HepG2 (cell line): ENCODE results near the gene RRAS. TPM values are rescaled to one million over a fixed set of nuclear protein-coding genes. Genes with fewer than 3 reads are reported as not detected.

Experiments
- AGO2 ChIP-seq: fragments of 200-400 bp; formaldehyde crosslinking; optimal IDR thresholded peaks from 2 replicates; pipeline ENCODE3; 2017; ENCODE audit warnings: mild to moderate bottlenecking, low read depth, low read length, moderate library complexity
- ARNT ChIP-seq: fragments of 450-650 bp; IDR thresholded peaks from 2 replicates; pipeline ENCODE4 v1.6.1; 2017
- EED ChIP-seq: sonication (generic); formaldehyde crosslinking; IDR thresholded peaks from 2 replicates; pipeline ENCODE4 v1.5.0; 2020; ENCODE audit warnings: mild to moderate bottlenecking, missing genetic modification reagents
- ELF3 ChIP-seq: IDR thresholded peaks from 2 replicates; pipeline ENCODE4 v1.6.1; 2016; ENCODE audit warnings: missing genetic modification reagents, missing compliant biosample characterization
- ELF4 ChIP-seq: sonication (generic); formaldehyde crosslinking; IDR thresholded peaks from 2 replicates; pipeline ENCODE4 v1.5.0; 2020; ENCODE audit warnings: missing genetic modification reagents, mild to moderate bottlenecking, moderate library complexity, borderline replicate concordance
- FOSL2 ChIP-seq: sonication (generic); formaldehyde crosslinking; IDR thresholded peaks from 2 replicates; pipeline ENCODE4 v1.4.0; 2020; ENCODE audit warnings: missing genetic modification reagents
- GZF1 ChIP-seq: sonication (generic); formaldehyde crosslinking; IDR thresholded peaks from 2 replicates; pipeline ENCODE4 v1.5.1; 2020; ENCODE audit warnings: mild to moderate bottlenecking, missing genetic modification reagents
- KLF16 ChIP-seq, 2 experiments: sonication (generic) in 1 of 2; formaldehyde crosslinking in 1 of 2; IDR thresholded peaks; 2 replicates each; pipeline versions ENCODE4 v1.6.1 to v1.8.0; 2016 to 2023; ENCODE audit warnings: missing genetic modification reagents in 2 of 2, missing compliant biosample characterization in 1 of 2
- MIXL1 ChIP-seq: IDR thresholded peaks from 2 replicates; pipeline ENCODE4 v1.6.1; 2016
- RORA ChIP-seq: sonication (generic); formaldehyde crosslinking; IDR thresholded peaks from 2 replicates; pipeline ENCODE4 v1.5.0; 2020; ENCODE audit warnings: mild to moderate bottlenecking, missing genetic modification reagents, moderate library complexity
- SIX1 ChIP-seq: sonication (generic); formaldehyde crosslinking; IDR thresholded peaks from 2 replicates; pipeline ENCODE4 v1.4.0; 2020; ENCODE audit warnings: missing genetic modification reagents, borderline replicate concordance
- SKI ChIP-seq: fragments of 450-650 bp; IDR thresholded peaks from one replicate; pipeline ENCODE4 v1.6.1; 2018; ENCODE audit warnings: mild to moderate bottlenecking; ENCODE audit not compliant: partially characterized antibody
- TCF12 ChIP-seq, 2 experiments: fragments of 450-650 bp in 1 of 2; sonication (generic) in 1 of 2; formaldehyde crosslinking in 1 of 2; IDR thresholded peaks; 2 replicates each; pipeline versions ENCODE4 v1.6.1 to v1.8.0; 2017 to 2022; ENCODE audit warnings: antibody characterized with exemption in 1 of 2, mild to moderate bottlenecking in 1 of 2, missing genetic modification reagents in 1 of 2, moderate library complexity in 1 of 2
- ZBTB39 ChIP-seq: sonication (generic); formaldehyde crosslinking; IDR thresholded peaks from 2 replicates; pipeline ENCODE4 v1.5.0; 2020; ENCODE audit warnings: missing genetic modification reagents
- ZFP82 ChIP-seq: sonication (generic); formaldehyde crosslinking; IDR thresholded peaks from 2 replicates; pipeline ENCODE4 v1.5.1; 2020; ENCODE audit warnings: mild to moderate bottlenecking, missing genetic modification reagents, borderline replicate concordance
- ZFX ChIP-seq: sonication (generic); formaldehyde crosslinking; IDR thresholded peaks from 2 replicates; pipeline ENCODE4 v1.4.0; 2020; ENCODE audit warnings: mild to moderate bottlenecking, low read depth, missing genetic modification reagents, moderate library complexity
- ZNF292 ChIP-seq: sonication (generic); formaldehyde crosslinking; IDR thresholded peaks from 2 replicates; pipeline ENCODE4 v1.8.1; 2022; ENCODE audit warnings: mild to moderate bottlenecking, low read depth, missing genetic modification reagents, borderline replicate concordance
- ZNF335 ChIP-seq: sonication (generic); formaldehyde crosslinking; IDR thresholded peaks from 2 replicates; pipeline ENCODE4 v1.4.0; 2020; ENCODE audit warnings: missing genetic modification reagents
- ZNF441 ChIP-seq: sonication (generic); formaldehyde crosslinking; IDR thresholded peaks from 2 replicates; pipeline ENCODE4 v1.7.0; 2021; ENCODE audit warnings: missing genetic modification reagents, borderline replicate concordance
- ZNF451 ChIP-seq: sonication (generic); formaldehyde crosslinking; IDR thresholded peaks from 2 replicates; pipeline ENCODE4 v1.5.0; 2020; ENCODE audit warnings: mild to moderate bottlenecking, missing genetic modification reagents
- ZNF563 ChIP-seq: sonication (generic); formaldehyde crosslinking; IDR thresholded peaks from 2 replicates; pipeline ENCODE4 v1.8.0; 2022; ENCODE audit warnings: mild to moderate bottlenecking, moderate library complexity, missing genetic modification reagents
- ZNF644 ChIP-seq: IDR thresholded peaks from 2 replicates; pipeline ENCODE4 v1.6.1; 2016; ENCODE audit warnings: low read depth
- ZNF703 ChIP-seq: sonication (generic); formaldehyde crosslinking; IDR thresholded peaks from 2 replicates; pipeline ENCODE4 v1.5.1; 2020; ENCODE audit warnings: missing genetic modification reagents, mild to moderate bottlenecking, moderate library complexity, borderline replicate concordance
- ZNF724P ChIP-seq: sonication (generic); formaldehyde crosslinking; IDR thresholded peaks from 2 replicates; pipeline ENCODE4 v1.8.0; 2022; ENCODE audit warnings: missing genetic modification reagents, borderline replicate concordance
- ZNF790 ChIP-seq: sonication (generic); formaldehyde crosslinking; IDR thresholded peaks from 2 replicates; pipeline ENCODE4 v1.8.0; 2022; ENCODE audit warnings: missing genetic modification reagents, mild to moderate bottlenecking, borderline replicate concordance
- ZNF850 ChIP-seq: sonication (generic); formaldehyde crosslinking; conservative IDR thresholded peaks from 2 replicates; pipeline ENCODE4 v1.9.0; 2021; ENCODE audit warnings: mild to moderate bottlenecking, missing genetic modification reagents
- polyA plus RNA-seq, 8 experiments: library from polyadenylated mRNA; depleted of rRNA in 3 of 8; stranded (reverse) in 7 of 8; unstranded in 1 of 8; fragments of >200 nt; fragmentation: Illumina TruSeq in 4 of 8; extraction: Trizol in 4 of 8; gene quantifications; 2 replicates each; pipeline versions ENCODE4 v1.2.1 to v1.2.3, GENCODE V29; 2011 to 2016; ENCODE audit warnings: low read depth in 4 of 8, missing spikeins in 1 of 8, mixed read lengths in 1 of 8; ENCODE audit not compliant: insufficient read depth in 1 of 8
- total RNA-seq, 5 experiments: library from RNA; depleted of rRNA; stranded (reverse); fragments of >200 nt; fragmentation: Illumina TruSeq; extraction: Trizol; gene quantifications; 2 replicates each; pipeline ENCODE4 v1.2.3, GENCODE V29; 2016; ENCODE audit warnings: low read depth in 1 of 5
- TF ChIP-seq, protein P1 (sequence below): sonication (generic); formaldehyde crosslinking; IDR thresholded peaks from 2 replicates; pipeline ENCODE4 v1.4.0; 2020; ENCODE audit warnings: mild to moderate bottlenecking, low read depth, missing genetic modification reagents
- TF ChIP-seq, protein P2 (sequence below): sonication (generic); formaldehyde crosslinking; IDR thresholded peaks from 2 replicates; pipeline ENCODE4 v1.5.0; 2020; ENCODE audit warnings: missing genetic modification reagents, mild to moderate bottlenecking, borderline replicate concordance

RRAS gene
- total and polyA plus RNA-seq, 2 of the 13 experiments (the other 11 are each of a cell fraction or from before 2014, with no cell fraction given) = 1.5 to 12.0 TPM

GRCh38 chr19:49590071-49590970 lies 49.6 kb downstream of the RRAS start (continued):
- TF ChIP-seq ZFX (CRISPR knock-in tag) (peak; percentile 97), ARNT (no peak), SKI (no peak), ZFP82 (CRISPR knock-in tag) (0 out of 2 replicates have a peak, but pooled peaks have one; percentile 46), ZNF703 (CRISPR knock-in tag) (peak; percentile 71; the same call in 1 of the 2 replicates), EED (CRISPR knock-in tag) (no peak), ZNF850 (no peak), ZNF451 (CRISPR knock-in tag) (no peak), GZF1 (no peak; the same call in 1 of the 2 replicates), SIX1 (CRISPR knock-in tag) (peak; percentile 21; the same call in 1 of the 2 replicates), ZNF790 (peak; percentile 76; the same call in 1 of the 2 replicates), ZNF292 (CRISPR knock-in tag) (no peak), KLF16 (CRISPR knock-in tag; IDR thresholded peaks at IDR 0.05) (peak; percentile 64 to 69; a peak in 1 of 4 replicates), ELF4 (CRISPR knock-in tag) (no peak), ZBTB39 (CRISPR knock-in tag) (no peak), ZNF724P (no peak), AGO2 (peak; percentile 96), MIXL1 (CRISPR knock-in tag) (peak; percentile 13; the same call in 1 of the 2 replicates), ZNF441 (CRISPR knock-in tag) (peak; percentile 47), FOSL2 (CRISPR knock-in tag) (no peak; the same call in 1 of the 2 replicates), ZNF563 (CRISPR knock-in tag) (peak; percentile 93), ELF3 (CRISPR knock-in tag) (peak; percentile 25), TCF12 (IDR thresholded peaks at IDR 0.05) (no peak), TCF12 (CRISPR knock-in tag; IDR thresholded peaks at IDR 0.05) (0 out of 2 replicates have a peak, but pooled peaks have one; percentile 20), ZNF644 (CRISPR knock-in tag) (no peak), RORA (CRISPR knock-in tag) (no peak), ZNF335 (CRISPR knock-in tag) (0 out of 2 replicates have a peak, but pooled peaks have one; percentile 35)
- TF ChIP-seq, protein P1, sequence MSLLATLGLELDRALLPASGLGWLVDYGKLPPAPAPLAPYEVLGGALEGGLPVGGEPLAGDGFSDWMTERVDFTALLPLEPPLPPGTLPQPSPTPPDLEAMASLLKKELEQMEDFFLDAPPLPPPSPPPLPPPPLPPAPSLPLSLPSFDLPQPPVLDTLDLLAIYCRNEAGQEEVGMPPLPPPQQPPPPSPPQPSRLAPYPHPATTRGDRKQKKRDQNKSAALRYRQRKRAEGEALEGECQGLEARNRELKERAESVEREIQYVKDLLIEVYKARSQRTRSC (CRISPR knock-in tag) = no peak
- TF ChIP-seq, protein P2, sequence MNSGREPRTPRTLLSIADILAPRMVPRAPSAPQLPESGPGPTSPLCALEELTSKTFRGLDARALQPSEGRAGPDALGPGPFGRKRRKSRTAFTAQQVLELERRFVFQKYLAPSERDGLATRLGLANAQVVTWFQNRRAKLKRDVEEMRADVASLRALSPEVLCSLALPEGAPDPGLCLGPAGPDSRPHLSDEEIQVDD (CRISPR knock-in tag) = no peak
